Measurements from ENCODE around the gene TRMT112. TPM values are rescaled to one million over a fixed set of nuclear protein-coding genes. Genes with fewer than 3 reads are reported as not detected.
A peak's percentile ranks its signal among the peaks of the same experiment; 100 is the strongest.

The TRMT112 gene
- total and polyA plus RNA-seq, 5 donors from 2014 or later = 95.6 to 512 (median 478) TPM

DNA sequence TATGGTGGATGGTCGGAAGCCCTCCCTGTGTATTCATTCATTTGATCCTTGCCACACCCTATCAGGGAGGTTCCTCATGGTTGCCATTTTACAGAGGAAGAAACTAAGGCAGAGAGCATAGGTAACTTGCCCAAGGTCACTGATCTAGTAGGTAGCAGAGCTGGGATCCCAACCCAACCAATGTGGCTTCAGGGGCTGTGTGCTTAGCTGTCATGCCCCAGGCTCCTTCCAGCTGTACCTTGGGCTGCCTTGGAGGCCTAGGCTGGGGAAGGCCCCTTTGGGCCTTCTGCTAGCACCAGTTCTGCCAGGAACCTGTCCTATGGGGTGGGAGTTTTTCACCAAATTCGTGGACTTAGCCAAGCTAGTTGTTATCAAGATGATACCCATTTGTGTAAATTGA, 41.5 kb downstream of the TRMT112 start:
- H3K9me3 ChIP-seq (ENCODE audit: control insufficient read depth in 2 of 2, low read length in 2 of 2) = no peaks in the 10 kb centered on the region
- Mint-ChIP-seq H3K4me3 (peak overlapping the region in 2 of 4 donors; percentile 38), H3K27ac (no peak overlapping the region), H3K36me3 (peaks cover 2% of the 10 kb centered on the region), H3K9me3 (no peaks in the 10 kb centered on the region), H3K4me1 (peaks cover 0 to 8% (median 3%) of the 10 kb centered on the region in 4 donors), H3K27me3 (no peaks in the 10 kb centered on the region)
- no peak overlapping the region for H3K27ac ChIP-seq (ENCODE audit: insufficient read depth, low read length, poor library complexity, severe bottlenecking)
- ATAC-seq (ENCODE audit: low read depth in 2 of 2) (no peak), DNase-seq (no peak)
- no peak overlapping the region for H3K4me3 ChIP-seq (ENCODE audit: low read depth, low read length)
- no peaks in the 10 kb centered on the region for H3K27me3 ChIP-seq (ENCODE audit: control insufficient read depth, insufficient read depth, low read length)
- peaks cover 6% of the 10 kb centered on the region for H3K4me1 ChIP-seq (ENCODE audit: control insufficient read depth, insufficient read depth, low read length, poor library complexity, severe bottlenecking)
- H3K36me3 ChIP-seq (ENCODE audit: control insufficient read depth, insufficient read depth, low read length) = peaks cover 14% of the 10 kb centered on the region

GRCh38 chr11:64275031-64275800, 42.1 kb downstream of the TRMT112 start:
- H3K4me3 Mint-ChIP-seq = peak overlapping the region in 1 of 4 donors; percentile 61
- H3K27ac Mint-ChIP-seq = no peak overlapping the region
- H3K36me3 Mint-ChIP-seq = peaks cover 2% of the 10 kb centered on the region
- Histone ChIP-seq H3K27me3 (ENCODE audit: control insufficient read depth, insufficient read depth, low read length) (no peaks in the 10 kb centered on the region), H3K9me3 (ENCODE audit: control insufficient read depth in 2 of 2, low read length in 2 of 2) (no peaks in the 10 kb centered on the region), H3K4me3 (ENCODE audit: low read depth, low read length) (no peak overlapping the region), H3K36me3 (ENCODE audit: control insufficient read depth, insufficient read depth, low read length) (peaks cover 14% of the 10 kb centered on the region), H3K4me1 (ENCODE audit: control insufficient read depth, insufficient read depth, low read length, poor library complexity, severe bottlenecking) (peaks cover 12% of the 10 kb centered on the region), H3K27ac (ENCODE audit: insufficient read depth, low read length, poor library complexity, severe bottlenecking) (no peak overlapping the region)
- H3K27me3 Mint-ChIP-seq = peaks cover 3% of the 10 kb centered on the region
- peaks cover 0 to 10% (median 5%) of the 10 kb centered on the region in 4 donors for H3K4me1 Mint-ChIP-seq
- ATAC-seq (ENCODE audit: low read depth in 2 of 2) = no peak
- peaks cover 0 to 2% (median 0%) of the 10 kb centered on the region in 7 donors for H3K9me3 Mint-ChIP-seq
- no peak for DNase-seq

DNA sequence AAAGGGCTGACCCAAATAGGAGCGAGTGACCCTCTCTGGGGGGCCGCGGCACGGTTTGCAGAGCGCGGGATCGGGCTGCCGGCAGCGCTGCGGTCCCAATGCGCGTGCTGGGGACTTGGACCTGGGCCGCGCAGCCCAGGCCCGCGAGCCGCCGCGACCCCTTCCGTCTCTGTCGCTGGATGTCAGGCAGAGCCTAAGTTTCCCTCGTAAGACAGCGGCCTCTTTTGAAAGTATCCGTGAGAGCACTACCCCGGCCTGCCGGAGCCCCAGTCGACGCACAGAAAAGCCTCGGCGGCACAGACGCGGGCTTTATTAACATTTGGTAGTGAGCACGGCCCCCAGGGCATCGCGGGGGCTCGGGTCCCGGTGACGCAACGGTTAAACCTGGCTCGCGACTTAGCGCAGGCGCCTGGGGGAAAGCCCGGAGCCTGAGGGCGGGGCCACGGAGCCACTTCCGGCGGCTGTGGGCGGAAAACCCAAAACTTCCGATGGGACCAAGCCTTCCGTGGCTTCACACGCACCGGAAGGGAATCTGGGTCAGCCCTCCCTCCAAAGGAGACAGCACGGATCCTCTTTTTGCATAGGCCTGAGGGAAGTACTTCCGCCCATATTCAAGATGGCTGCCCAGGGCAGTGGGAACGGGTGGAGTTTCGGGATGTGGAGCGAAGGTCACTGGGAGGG, 47.7 kb downstream of the TRMT112 start:
- Mint-ChIP-seq H3K27me3 (peaks cover 8% of the 10 kb centered on the region), H3K4me3 (peak overlapping the region; percentile 92 to 97 (median 96)), H3K27ac (peak overlapping the region; percentile 96 to 99 (median 98)), H3K9me3 (peaks cover 0 to 3% (median 0%) of the 10 kb centered on the region in 7 donors), H3K4me1 (peaks cover 0 to 33% (median 18%) of the 10 kb centered on the region in 4 donors), H3K36me3 (no peaks in the 10 kb centered on the region)
- peaks cover 27% of the 10 kb centered on the region for H3K4me1 ChIP-seq (ENCODE audit: control insufficient read depth, insufficient read depth, low read length, poor library complexity, severe bottlenecking)
- ATAC-seq (ENCODE audit: low read depth in 2 of 2) (peak; percentile 72 to 75), DNase-seq (peak; percentile 95 to 99 (median 96))
- no peaks in the 10 kb centered on the region for H3K9me3 ChIP-seq (ENCODE audit: control insufficient read depth in 2 of 2, low read length in 2 of 2)
- H3K36me3 ChIP-seq (ENCODE audit: control insufficient read depth, insufficient read depth, low read length) = no peaks in the 10 kb centered on the region
- H3K27ac ChIP-seq (ENCODE audit: insufficient read depth, low read length, poor library complexity, severe bottlenecking) = peak overlapping the region; percentile 98
- H3K4me3 ChIP-seq (ENCODE audit: low read depth, low read length) = peak overlapping the region; percentile 84
- H3K27me3 ChIP-seq (ENCODE audit: control insufficient read depth, insufficient read depth, low read length) = no peaks in the 10 kb centered on the region

GRCh38 chr11:64268893-64269539, 48.3 kb downstream of the TRMT112 start:
- H3K36me3 ChIP-seq (ENCODE audit: control insufficient read depth, insufficient read depth, low read length) = no peaks in the 10 kb centered on the region
- peaks cover 0 to 33% (median 19%) of the 10 kb centered on the region in 4 donors for H3K4me1 Mint-ChIP-seq
- no peaks in the 10 kb centered on the region for H3K9me3 ChIP-seq (ENCODE audit: control insufficient read depth in 2 of 2, low read length in 2 of 2)
- H3K27ac Mint-ChIP-seq = peak overlapping the region; percentile 77 to 98 (median 95)
- peak overlapping the region; percentile 59 for H3K4me3 ChIP-seq (ENCODE audit: low read depth, low read length)
- peaks cover 8% of the 10 kb centered on the region for H3K27me3 Mint-ChIP-seq
- ATAC-seq (ENCODE audit: low read depth in 2 of 2) = no peak
- no peaks in the 10 kb centered on the region for H3K36me3 Mint-ChIP-seq
- H3K9me3 Mint-ChIP-seq = peaks cover 0 to 3% (median 0%) of the 10 kb centered on the region in 7 donors
- no peaks in the 10 kb centered on the region for H3K27me3 ChIP-seq (ENCODE audit: control insufficient read depth, insufficient read depth, low read length)
- peak overlapping the region; percentile 98 for H3K27ac ChIP-seq (ENCODE audit: insufficient read depth, low read length, poor library complexity, severe bottlenecking)
- H3K4me1 ChIP-seq (ENCODE audit: control insufficient read depth, insufficient read depth, low read length, poor library complexity, severe bottlenecking) = peaks cover 27% of the 10 kb centered on the region
- H3K4me3 Mint-ChIP-seq = peak overlapping the region; percentile 92 to 97 (median 96)
- peak in 1 of 3 donors; percentile 58 for DNase-seq

GRCh38 chr11:64268025-64268892, 49.1 kb downstream of the TRMT112 start:
- DNase-seq (no peak), ATAC-seq (ENCODE audit: low read depth in 2 of 2) (no peak)
- Histone ChIP-seq H3K27ac (ENCODE audit: insufficient read depth, low read length, poor library complexity, severe bottlenecking) (peak overlapping the region; percentile 98), H3K27me3 (ENCODE audit: control insufficient read depth, insufficient read depth, low read length) (no peaks in the 10 kb centered on the region), H3K4me1 (ENCODE audit: control insufficient read depth, insufficient read depth, low read length, poor library complexity, severe bottlenecking) (peaks cover 27% of the 10 kb centered on the region), H3K4me3 (ENCODE audit: low read depth, low read length) (peak overlapping the region; percentile 59), H3K36me3 (ENCODE audit: control insufficient read depth, insufficient read depth, low read length) (no peaks in the 10 kb centered on the region), H3K9me3 (ENCODE audit: control insufficient read depth in 2 of 2, low read length in 2 of 2) (no peaks in the 10 kb centered on the region)
- H3K27ac Mint-ChIP-seq = peak overlapping the region; percentile 92 to 98 (median 95)
- peaks cover 0 to 33% (median 19%) of the 10 kb centered on the region in 4 donors for H3K4me1 Mint-ChIP-seq
- peaks cover 8% of the 10 kb centered on the region for H3K27me3 Mint-ChIP-seq
- H3K36me3 Mint-ChIP-seq = no peaks in the 10 kb centered on the region
- peak overlapping the region; percentile 92 to 97 (median 96) for H3K4me3 Mint-ChIP-seq
- H3K9me3 Mint-ChIP-seq = peaks cover 0 to 3% (median 0%) of the 10 kb centered on the region in 7 donors

DNA sequence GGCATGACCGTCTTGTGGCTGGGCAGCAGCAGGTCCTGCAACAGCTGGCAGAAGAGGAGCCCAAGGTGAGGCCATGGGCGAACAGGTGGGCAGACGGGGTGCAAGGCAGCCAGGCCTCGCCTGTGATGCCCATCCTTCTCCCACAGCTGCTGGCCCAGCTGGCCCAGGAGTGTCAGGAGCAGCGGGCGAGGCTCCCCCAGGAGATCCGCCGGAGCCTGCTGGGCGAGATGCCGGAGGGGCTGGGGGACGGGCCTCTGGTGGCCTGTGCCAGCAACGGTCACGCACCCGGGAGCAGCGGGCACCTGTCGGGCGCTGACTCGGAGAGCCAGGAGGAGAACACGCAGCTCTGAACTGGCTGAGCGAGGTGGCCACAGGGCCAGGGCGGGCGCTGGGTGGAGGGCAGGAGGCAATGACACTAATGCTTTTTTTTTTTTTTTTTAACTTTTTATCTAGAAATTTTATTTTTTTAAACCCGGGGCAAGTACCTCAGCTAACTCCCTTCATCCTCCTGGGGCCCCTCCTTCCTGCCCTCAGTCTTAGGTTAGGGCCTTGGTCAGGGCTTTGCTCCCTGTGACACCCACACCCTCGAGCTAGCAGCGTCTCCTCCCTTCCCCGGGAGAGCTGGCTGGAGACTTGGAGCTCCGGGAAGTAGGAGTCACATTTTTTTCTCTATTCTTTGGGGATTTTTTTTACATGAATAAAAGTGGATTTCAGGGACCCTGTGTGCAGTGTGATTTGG, 50.0 kb downstream of the TRMT112 start:
- Mint-ChIP-seq H3K4me3 (peak overlapping the region in 2 of 4 donors; percentile 78 to 96), H3K4me1 (peaks cover 0 to 33% (median 19%) of the 10 kb centered on the region in 4 donors), H3K27ac (peak overlapping the region in 2 of 3 donors; percentile 65 to 77), H3K9me3 (peaks cover 0 to 3% (median 0%) of the 10 kb centered on the region in 7 donors), H3K27me3 (peaks cover 8% of the 10 kb centered on the region), H3K36me3 (no peaks in the 10 kb centered on the region)
- DNase-seq (no peak), ATAC-seq (ENCODE audit: low read depth in 2 of 2) (no peak)
- Histone ChIP-seq H3K4me1 (ENCODE audit: control insufficient read depth, insufficient read depth, low read length, poor library complexity, severe bottlenecking) (peaks cover 27% of the 10 kb centered on the region), H3K27ac (ENCODE audit: insufficient read depth, low read length, poor library complexity, severe bottlenecking) (no peak overlapping the region), H3K27me3 (ENCODE audit: control insufficient read depth, insufficient read depth, low read length) (no peaks in the 10 kb centered on the region), H3K9me3 (ENCODE audit: control insufficient read depth in 2 of 2, low read length in 2 of 2) (no peaks in the 10 kb centered on the region), H3K36me3 (ENCODE audit: control insufficient read depth, insufficient read depth, low read length) (no peaks in the 10 kb centered on the region), H3K4me3 (ENCODE audit: low read depth, low read length) (no peak overlapping the region)
